Activated T-helper 1 cell treated with anti-CD3 and anti-CD28 coated beads, Interleukin-12 subunit alpha, Interleukin-12 subunit beta, Interleukin-2, Interleukin-4 antibody, amounts not matched to agents 30 ng/mL and 10 ng/mL and 1 ng/mL, durations not matched to agents 14 hours and 24 hours and 36 hours (primary cell): ENCODE results near the gene TLR4. TPM values are rescaled to one million over a fixed set of nuclear protein-coding genes. Genes with fewer than 3 reads are reported as not detected.

Experiments used
- DNase-seq: peaks from one replicate; pipeline ENCODE4 v3.0.0; 2021; ENCODE audit warnings: low spot score
- H3K27ac Mint-ChIP-seq: one replicate; pipeline ENCODE4 v1.8.0; 2021; ENCODE audit warnings: mild to moderate bottlenecking, mixed read lengths
- H3K27me3 Mint-ChIP-seq: one replicate; pipeline ENCODE4 v1.8.0; 2022; ENCODE audit warnings: mild to moderate bottlenecking, moderate library complexity, mixed read lengths; ENCODE audit not compliant: insufficient read depth
- H3K36me3 Mint-ChIP-seq: one replicate; pipeline ENCODE4 v1.8.0; 2021; ENCODE audit warnings: low read depth, mixed read lengths
- H3K4me1 Mint-ChIP-seq: one replicate; pipeline ENCODE4 v1.8.0; 2021; ENCODE audit warnings: low read depth, mixed read lengths
- H3K4me3 Mint-ChIP-seq: one replicate; pipeline ENCODE4 v1.8.0; 2021; ENCODE audit warnings: mild to moderate bottlenecking, moderate library complexity, mixed read lengths
- H3K9me3 Mint-ChIP-seq: one replicate; pipeline ENCODE4 v1.8.0; 2021; ENCODE audit warnings: mixed read lengths
- intact Hi-C: fragments of 100-400 bp; cut with micrococcal nuclease; formaldehyde crosslinking; loops from one replicate; pipeline ENCODE4 v1.15.1; 2024
- total RNA-seq: library from RNA; stranded (reverse); gene quantifications from 2 replicates; pipeline ENCODE4 v1.2.3, GENCODE V29; 2022

TLR4 gene
- total RNA-seq = not detected in 2 replicates

DNA sequence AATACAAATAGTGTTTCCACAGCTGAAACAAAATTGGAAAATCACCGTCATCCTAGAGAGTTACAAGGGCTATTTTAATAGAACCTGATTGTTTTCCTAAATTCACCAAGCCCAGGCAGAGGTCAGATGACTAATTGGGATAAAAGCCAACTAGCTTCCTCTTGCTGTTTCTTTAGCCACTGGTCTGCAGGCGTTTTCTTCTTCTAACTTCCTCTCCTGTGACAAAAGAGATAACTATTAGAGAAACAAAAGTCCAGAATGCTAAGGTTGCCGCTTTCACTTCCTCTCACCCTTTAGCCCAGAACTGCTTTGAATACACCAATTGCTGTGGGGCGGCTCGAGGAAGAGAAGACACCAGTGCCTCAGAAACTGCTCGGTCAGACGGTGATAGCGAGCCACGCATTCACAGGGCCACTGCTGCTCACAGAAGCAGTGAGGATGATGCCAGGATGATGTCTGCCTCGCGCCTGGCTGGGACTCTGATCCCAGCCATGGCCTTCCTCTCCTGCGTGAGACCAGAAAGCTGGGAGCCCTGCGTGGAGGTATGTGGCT, at the start of gene TLR4:
Gene TLR4 (plus strand): TSS at position 380 of the 552 bp plus-strand sequence. CDS start 70 bp downstream, at position 450.
- DNase-seq = no peak
- intact Hi-C loops = no loop called here
- peaks cover 10% of the 10 kb centered on the region for H3K4me1 Mint-ChIP-seq
- no peak within 1 kb of the TSS for H3K27ac Mint-ChIP-seq
- H3K9me3 Mint-ChIP-seq = peaks cover 3% of the 10 kb centered on the region
- no peaks in the 10 kb centered on the region for H3K36me3 Mint-ChIP-seq
- no peak within 1 kb of the TSS for H3K4me3 Mint-ChIP-seq
- peaks cover 6% of the 10 kb centered on the region for H3K27me3 Mint-ChIP-seq

DNA sequence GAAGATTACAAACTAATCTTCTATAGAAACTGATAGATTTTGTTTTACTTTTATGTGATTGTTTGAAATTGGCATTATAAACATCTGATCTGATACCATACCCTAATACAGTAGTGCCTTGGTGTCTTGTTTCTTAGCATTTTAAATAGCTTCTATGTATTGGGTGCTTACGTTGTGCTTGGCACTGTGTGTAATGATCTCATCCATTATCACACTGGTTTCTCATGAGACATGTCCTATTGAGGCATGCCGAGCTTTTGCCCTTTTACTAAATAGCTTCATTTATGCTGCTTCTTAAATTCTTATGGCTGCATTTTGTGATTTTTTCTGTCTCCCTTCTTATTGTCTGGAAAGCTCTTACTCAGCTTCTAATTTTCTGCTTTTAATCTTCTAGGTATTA, 48.2 kb upstream of the TLR4 start:
- no peak for DNase-seq
- no peak overlapping the region for H3K4me3 Mint-ChIP-seq
- H3K27me3 Mint-ChIP-seq = peaks cover 3% of the 10 kb centered on the region
- intact Hi-C loops = no loop called here
- H3K27ac Mint-ChIP-seq = no peak overlapping the region
- H3K4me1 Mint-ChIP-seq = no peaks in the 10 kb centered on the region
- H3K9me3 Mint-ChIP-seq = no peaks in the 10 kb centered on the region
- no peaks in the 10 kb centered on the region for H3K36me3 Mint-ChIP-seq

DNA sequence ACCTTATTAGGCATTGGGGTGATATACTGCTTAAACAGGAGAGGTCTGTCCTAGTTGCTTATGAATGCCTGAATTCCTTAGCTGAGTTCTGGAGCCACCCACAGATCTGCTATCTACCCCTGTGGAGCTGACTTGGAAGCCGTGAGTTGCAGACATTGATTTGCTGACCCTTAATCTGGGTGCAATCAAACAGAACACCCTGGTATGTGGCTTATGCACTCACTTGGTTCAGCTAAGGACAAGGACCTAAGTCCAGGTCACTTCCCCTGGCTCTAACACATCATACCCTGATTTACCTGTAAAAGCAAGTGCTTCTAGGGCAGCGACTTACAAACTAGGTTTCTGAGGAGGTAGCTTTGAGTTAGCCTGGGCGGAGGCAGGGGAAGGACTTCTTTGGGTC, 41.6 kb upstream of the TLR4 start:
- Mint-ChIP-seq H3K27ac (no peak overlapping the region), H3K4me1 (no peaks in the 10 kb centered on the region), H3K27me3 (no peaks in the 10 kb centered on the region), H3K4me3 (no peak overlapping the region), H3K9me3 (no peaks in the 10 kb centered on the region), H3K36me3 (no peaks in the 10 kb centered on the region)
- DNase-seq = no peak
- intact Hi-C loops = no loop called here

DNA sequence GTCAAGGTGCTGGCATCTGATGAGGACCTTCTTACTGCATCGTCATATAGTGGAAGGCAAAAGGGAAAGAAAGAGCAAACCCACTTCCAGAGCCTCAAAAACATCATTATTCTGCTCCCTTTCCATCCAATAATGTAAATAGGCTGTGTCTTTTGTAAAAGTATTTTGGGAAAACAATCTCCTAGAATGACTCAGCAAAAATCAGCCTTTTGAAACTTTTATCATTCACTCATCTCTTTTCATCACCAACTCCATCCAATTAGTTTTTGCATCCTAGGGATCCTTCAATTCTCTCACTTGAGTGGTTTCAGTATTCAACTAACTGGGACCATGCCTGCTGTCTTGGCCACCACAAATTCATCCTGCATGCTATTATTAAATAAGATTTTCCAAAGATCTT, 39.8 kb upstream of the TLR4 start:
- H3K27me3 Mint-ChIP-seq = no peaks in the 10 kb centered on the region
- no peaks in the 10 kb centered on the region for H3K4me1 Mint-ChIP-seq
- H3K9me3 Mint-ChIP-seq = no peaks in the 10 kb centered on the region
- no peak for DNase-seq
- intact Hi-C loops = no loop called here
- H3K36me3 Mint-ChIP-seq = no peaks in the 10 kb centered on the region
- no peak overlapping the region for H3K4me3 Mint-ChIP-seq
- H3K27ac Mint-ChIP-seq = no peak overlapping the region

DNA sequence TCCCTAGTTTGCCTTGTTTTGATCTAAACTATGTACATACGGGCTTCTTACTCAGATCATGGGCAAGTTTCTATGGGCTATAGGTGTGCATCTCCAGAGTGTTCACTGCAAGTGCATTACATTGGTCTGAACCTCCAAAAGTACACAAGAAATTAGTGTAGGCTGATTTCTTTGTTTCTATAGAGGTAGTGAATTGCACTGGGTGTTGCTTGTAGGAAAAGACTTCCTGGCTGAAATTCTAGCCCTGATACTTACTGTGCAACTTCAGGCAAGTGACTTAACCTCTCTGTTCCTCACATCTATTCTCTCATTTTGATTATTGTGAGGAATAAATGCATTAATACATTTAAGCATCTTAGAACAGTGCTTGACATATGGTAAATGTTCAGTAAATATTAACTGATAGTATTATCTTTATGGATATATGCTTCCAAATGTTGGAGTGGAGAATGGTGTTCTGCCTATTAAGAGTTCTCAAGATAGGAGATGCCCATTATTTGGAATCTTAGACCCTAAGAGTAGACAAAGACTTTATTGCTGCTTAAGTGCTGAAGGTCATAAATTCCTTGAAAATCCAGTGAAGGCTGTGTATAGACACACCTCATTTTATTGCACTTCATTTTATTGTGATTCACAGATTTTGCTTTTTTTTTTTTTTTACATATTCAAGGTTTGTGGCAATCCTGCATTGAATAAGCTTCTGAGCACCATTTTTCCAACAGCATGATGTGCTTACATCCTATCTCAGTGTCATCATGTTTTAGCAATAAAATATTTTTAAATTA, 38.4 kb upstream of the TLR4 start:
- no peaks in the 10 kb centered on the region for H3K4me1 Mint-ChIP-seq
- H3K4me3 Mint-ChIP-seq = no peak overlapping the region
- no peaks in the 10 kb centered on the region for H3K27me3 Mint-ChIP-seq
- H3K27ac Mint-ChIP-seq = no peak overlapping the region
- intact Hi-C loops = no loop called here
- H3K9me3 Mint-ChIP-seq = no peaks in the 10 kb centered on the region
- no peaks in the 10 kb centered on the region for H3K36me3 Mint-ChIP-seq
- DNase-seq = no peak

DNA sequence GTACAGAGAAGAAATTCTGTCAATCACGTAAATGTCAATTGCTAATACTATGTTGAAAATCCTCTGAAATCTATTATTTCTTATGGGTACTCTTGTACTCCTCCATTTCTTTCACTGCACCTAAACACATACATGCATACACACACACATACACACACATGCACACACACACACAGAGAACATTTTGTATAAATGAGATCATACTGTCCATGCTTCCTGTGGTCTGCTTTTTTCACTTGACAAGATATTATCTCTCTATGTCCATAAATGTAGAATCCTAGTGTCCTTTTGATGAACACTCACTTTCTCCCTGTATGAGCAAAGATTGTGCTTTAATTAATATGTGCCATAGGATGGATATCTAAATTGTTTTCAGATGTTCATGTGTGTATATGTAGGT, 32.7 kb upstream of the TLR4 start:
- Mint-ChIP-seq H3K27me3 (peaks cover 4% of the 10 kb centered on the region), H3K9me3 (peaks cover 7% of the 10 kb centered on the region), H3K36me3 (no peaks in the 10 kb centered on the region), H3K4me1 (no peaks in the 10 kb centered on the region), H3K27ac (no peak overlapping the region), H3K4me3 (no peak overlapping the region)
- intact Hi-C loops = no loop called here
- DNase-seq = no peak

DNA sequence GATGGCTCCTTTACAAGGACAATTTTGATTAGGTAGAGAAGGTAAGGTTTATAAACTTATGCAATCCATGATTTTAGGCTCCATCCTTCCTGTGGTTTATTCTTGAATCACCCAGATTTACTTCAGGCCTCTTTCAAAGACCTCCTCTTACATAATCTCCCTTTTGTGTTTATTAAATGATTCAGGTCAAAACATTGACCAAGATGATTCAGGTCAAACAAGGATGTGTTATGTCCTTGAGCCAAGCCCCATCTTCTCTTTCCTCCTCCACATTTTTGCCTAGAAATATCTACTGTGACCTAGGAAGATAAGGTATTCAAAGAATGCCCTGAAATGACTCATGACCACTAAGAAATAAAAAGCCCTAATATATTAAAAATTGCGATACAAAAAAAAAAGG, 31.8 kb upstream of the TLR4 start:
- intact Hi-C loops = no loop called here
- no peak for DNase-seq
- Mint-ChIP-seq H3K36me3 (no peaks in the 10 kb centered on the region), H3K27ac (no peak overlapping the region), H3K4me3 (no peak overlapping the region), H3K4me1 (no peaks in the 10 kb centered on the region), H3K27me3 (peaks cover 4% of the 10 kb centered on the region), H3K9me3 (peaks cover 7% of the 10 kb centered on the region)

DNA sequence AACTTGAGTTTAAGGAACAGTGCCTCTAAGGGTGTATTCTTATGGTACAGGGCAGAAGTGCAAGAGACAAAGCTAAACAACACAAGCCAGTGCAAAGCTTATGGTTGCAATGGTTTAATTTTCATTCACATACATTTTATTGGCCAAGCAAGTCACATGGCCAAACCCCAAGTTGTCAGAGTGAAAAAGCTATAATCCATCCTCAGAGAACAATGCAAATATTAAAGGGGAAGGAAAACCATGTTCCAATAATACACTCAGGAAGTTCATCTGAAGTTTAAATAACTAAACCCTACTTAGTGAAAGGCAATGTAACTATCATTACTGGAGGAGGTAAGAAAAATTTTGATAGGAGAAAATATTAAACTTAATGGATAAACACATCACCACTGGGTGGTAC, 26.6 kb upstream of the TLR4 start:
- H3K27me3 Mint-ChIP-seq = peaks cover 10% of the 10 kb centered on the region
- peaks cover 7% of the 10 kb centered on the region for H3K9me3 Mint-ChIP-seq
- no peak overlapping the region for H3K27ac Mint-ChIP-seq
- no peak overlapping the region for H3K4me3 Mint-ChIP-seq
- H3K4me1 Mint-ChIP-seq = no peaks in the 10 kb centered on the region
- H3K36me3 Mint-ChIP-seq = no peaks in the 10 kb centered on the region
- intact Hi-C loops = no loop called here
- DNase-seq = no peak

DNA sequence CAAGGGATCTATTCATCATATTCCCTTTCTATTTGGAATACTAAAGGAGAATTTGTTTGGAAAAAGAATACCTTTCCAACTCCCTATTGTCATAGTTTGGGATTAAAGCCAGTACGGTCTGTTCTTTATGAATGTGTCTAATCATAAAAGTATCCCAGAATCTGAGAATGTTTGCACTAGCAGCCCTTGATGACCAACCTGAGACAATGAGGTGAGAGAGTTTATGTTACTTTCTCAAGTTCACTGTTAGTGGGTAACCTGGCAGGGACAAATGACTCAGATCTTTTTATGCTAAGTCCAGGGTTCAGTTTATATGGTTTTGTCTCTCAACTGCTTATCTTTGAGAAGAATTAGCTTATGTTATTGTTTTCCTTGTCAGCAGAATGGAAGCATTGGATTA, 25.3 kb upstream of the TLR4 start:
- Mint-ChIP-seq H3K9me3 (peaks cover 7% of the 10 kb centered on the region), H3K4me1 (no peaks in the 10 kb centered on the region), H3K27ac (no peak overlapping the region), H3K36me3 (no peaks in the 10 kb centered on the region), H3K4me3 (no peak overlapping the region), H3K27me3 (peaks cover 6% of the 10 kb centered on the region)
- intact Hi-C loops = no loop called here
- DNase-seq = no peak

DNA sequence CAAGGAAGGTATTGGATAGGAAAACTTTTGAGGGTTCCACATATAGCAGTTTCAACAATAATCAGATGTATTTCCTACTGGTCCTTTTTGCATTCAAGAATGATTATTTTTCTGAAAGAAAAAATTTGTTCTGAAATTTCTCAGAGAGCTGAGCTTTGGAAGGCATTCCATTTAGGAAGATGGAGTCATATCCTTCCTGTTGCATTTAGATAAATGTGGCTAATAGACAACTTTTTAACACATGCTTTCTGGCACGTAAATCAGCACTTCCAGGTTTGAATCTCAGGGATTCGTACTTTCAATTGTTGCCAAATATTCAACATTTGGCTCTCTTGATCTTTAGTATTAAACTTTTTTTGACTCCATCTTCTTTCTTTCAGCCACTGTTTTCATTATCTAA, 24.8 kb upstream of the TLR4 start:
- intact Hi-C loops = no loop called here
- H3K4me3 Mint-ChIP-seq = no peak overlapping the region
- no peaks in the 10 kb centered on the region for H3K36me3 Mint-ChIP-seq
- H3K9me3 Mint-ChIP-seq = peaks cover 7% of the 10 kb centered on the region
- no peak for DNase-seq
- no peak overlapping the region for H3K27ac Mint-ChIP-seq
- H3K27me3 Mint-ChIP-seq = peaks cover 6% of the 10 kb centered on the region
- no peaks in the 10 kb centered on the region for H3K4me1 Mint-ChIP-seq

DNA sequence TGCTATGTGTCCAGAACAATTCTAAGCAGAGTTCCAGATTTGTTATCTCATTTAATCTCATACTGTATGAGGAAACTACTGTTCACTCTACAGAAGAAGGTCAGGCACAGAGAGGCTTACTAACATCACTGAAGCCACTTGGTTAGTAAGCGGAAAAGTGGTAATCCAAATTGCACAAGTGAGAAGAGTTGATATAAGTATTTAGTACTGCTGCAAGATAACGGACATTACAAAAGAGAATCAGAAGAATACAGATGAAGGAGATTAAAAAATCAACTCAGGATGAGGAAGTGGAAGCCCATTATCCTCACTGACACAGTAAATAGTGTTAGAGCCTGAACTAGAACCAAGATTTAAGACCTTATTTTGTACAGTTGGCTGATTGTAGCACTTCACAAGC, 22.3 kb upstream of the TLR4 start:
- no peak overlapping the region for H3K4me3 Mint-ChIP-seq
- H3K36me3 Mint-ChIP-seq = no peaks in the 10 kb centered on the region
- no peak overlapping the region for H3K27ac Mint-ChIP-seq
- H3K4me1 Mint-ChIP-seq = no peaks in the 10 kb centered on the region
- H3K9me3 Mint-ChIP-seq = no peaks in the 10 kb centered on the region
- peaks cover 8% of the 10 kb centered on the region for H3K27me3 Mint-ChIP-seq
- DNase-seq = no peak
- intact Hi-C loops = no loop called here

DNA sequence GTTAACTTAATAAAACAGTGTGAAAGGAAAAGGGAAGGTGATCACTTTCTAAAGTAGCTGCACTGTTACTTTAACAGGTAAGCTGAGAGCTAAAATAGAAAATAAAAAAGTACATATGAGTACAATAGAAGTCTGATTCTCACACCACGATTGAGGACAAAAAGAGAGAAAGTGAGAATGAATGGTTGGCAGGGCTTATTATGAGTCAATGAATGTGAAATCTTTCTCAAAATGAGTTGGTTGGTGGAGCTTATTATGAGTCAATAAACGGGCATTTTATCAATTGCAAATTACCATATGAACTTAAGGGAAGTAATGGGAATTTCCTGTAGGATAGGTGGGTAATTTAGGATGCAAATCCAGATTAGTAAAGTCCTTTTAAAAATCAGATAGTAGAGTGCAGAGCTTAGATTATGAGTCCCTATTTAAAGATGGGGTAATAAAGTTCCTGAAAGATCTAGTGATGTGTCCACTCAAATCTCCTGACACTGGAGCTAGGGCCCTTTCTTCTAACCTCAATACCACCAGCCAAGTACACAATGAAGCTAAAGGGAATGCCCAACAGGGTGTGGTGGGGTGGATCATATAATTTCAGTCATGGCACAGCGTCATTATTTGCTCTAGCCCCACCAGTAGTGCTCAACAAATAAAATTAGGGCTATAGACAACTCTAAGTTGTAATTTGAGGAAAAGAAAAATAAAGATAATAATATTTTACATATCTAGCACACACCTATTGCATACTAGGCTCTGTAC, 21.1 kb upstream of the TLR4 start:
- no peak for DNase-seq
- Mint-ChIP-seq H3K4me3 (no peak overlapping the region), H3K27ac (no peak overlapping the region), H3K4me1 (no peaks in the 10 kb centered on the region), H3K27me3 (peaks cover 8% of the 10 kb centered on the region), H3K9me3 (no peaks in the 10 kb centered on the region), H3K36me3 (no peaks in the 10 kb centered on the region)
- intact Hi-C loops = no loop called here

DNA sequence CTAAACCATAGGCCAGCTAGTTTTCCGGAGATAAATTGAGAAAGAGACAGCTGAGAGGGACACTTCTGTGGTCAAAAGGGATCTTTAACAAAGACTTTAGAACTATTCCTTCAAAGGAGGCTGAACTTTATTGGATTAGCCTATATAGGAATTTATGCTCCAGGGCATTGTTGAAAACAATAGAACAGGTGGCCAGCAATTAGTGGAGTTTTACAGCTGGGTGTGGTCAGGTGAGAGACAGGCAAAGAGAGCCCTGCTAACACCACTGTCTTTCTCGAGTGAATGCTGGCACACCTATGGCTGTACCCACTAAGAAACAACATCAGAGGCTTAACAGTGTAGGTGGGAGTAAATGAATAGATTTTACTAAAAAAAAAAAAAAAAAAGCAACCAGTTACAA, 16.7 kb upstream of the TLR4 start:
- no peaks in the 10 kb centered on the region for H3K4me1 Mint-ChIP-seq
- intact Hi-C loops = no loop called here
- no peaks in the 10 kb centered on the region for H3K9me3 Mint-ChIP-seq
- no peaks in the 10 kb centered on the region for H3K36me3 Mint-ChIP-seq
- peaks cover 4% of the 10 kb centered on the region for H3K27me3 Mint-ChIP-seq
- DNase-seq = no peak
- no peak overlapping the region for H3K27ac Mint-ChIP-seq
- no peak overlapping the region for H3K4me3 Mint-ChIP-seq
